ENCODE measurements around the gene TRIM25. TPM values are rescaled to one million over a fixed set of nuclear protein-coding genes. Genes with fewer than 3 reads are reported as not detected.

The TRIM25 gene
- total RNA-seq, 3 donors from 2014 or later (not counting 1 experiment from before 2014, with no cell fraction given), result 50.4 to 100 (median 74.5) TPM

GRCh38 chr17:56928586-56928985 is 14.7 kb upstream of the TRIM25 start:
- peaks cover 0 to 4% of the 10 kb centered on the region in 2 donors for H3K27me3 Mint-ChIP-seq (ENCODE audit: low read depth in 2 of 2)
- DNase-seq (no peak), ATAC-seq (no peak)
- WGBS (ENCODE audit: insufficient coverage), result 71% methylated on average over 1 of the region's 2 CpGs
- no peak overlapping the region for H3K4me3 Mint-ChIP-seq
- no peaks in the 10 kb centered on the region for H3K9me3 ChIP-seq (ENCODE audit: control insufficient read depth, insufficient read depth, low read length)
- no peak for TF ChIP-seq CTCF (IDR thresholded peaks at IDR 0.05)
- H3K4me1 ChIP-seq (ENCODE audit: control insufficient read depth, insufficient read depth, low read length), result no peaks in the 10 kb centered on the region
- no peaks in the 10 kb centered on the region for H3K36me3 ChIP-seq (ENCODE audit: control insufficient read depth, insufficient read depth, low read length)
- peaks cover 2% of the 10 kb centered on the region in 2 donors for H3K4me1 Mint-ChIP-seq
- no peak overlapping the region for H3K4me3 ChIP-seq (ENCODE audit: low read length)
- no peaks in the 10 kb centered on the region for H3K36me3 Mint-ChIP-seq
- H3K27ac Mint-ChIP-seq, result no peak overlapping the region
- H3K27ac ChIP-seq (ENCODE audit: low read length), result no peak overlapping the region
- intact Hi-C loops (cut with micrococcal nuclease), result no loop called here
- H3K9me3 Mint-ChIP-seq, result no peaks in the 10 kb centered on the region
- H3K27me3 ChIP-seq (ENCODE audit: control insufficient read depth, insufficient read depth, low read length), result no peaks in the 10 kb centered on the region

GRCh38 chr17:56926704-56927103 is 12.9 kb upstream of the TRIM25 start:
- H3K27ac Mint-ChIP-seq, result no peak overlapping the region
- DNase-seq, result no peak
- ATAC-seq, result no peak
- TF ChIP-seq CTCF (IDR thresholded peaks at IDR 0.05), result no peak
- Histone ChIP-seq H3K36me3 (ENCODE audit: control insufficient read depth, insufficient read depth, low read length) (no peaks in the 10 kb centered on the region), H3K4me3 (ENCODE audit: low read length) (no peak overlapping the region), H3K4me1 (ENCODE audit: control insufficient read depth, insufficient read depth, low read length) (no peaks in the 10 kb centered on the region), H3K9me3 (ENCODE audit: control insufficient read depth, insufficient read depth, low read length) (no peaks in the 10 kb centered on the region), H3K27me3 (ENCODE audit: control insufficient read depth, insufficient read depth, low read length) (no peaks in the 10 kb centered on the region), H3K27ac (ENCODE audit: low read length) (no peak overlapping the region)
- WGBS (ENCODE audit: insufficient coverage), result 86% methylated on average over 2 of the region's 2 CpGs
- H3K4me3 Mint-ChIP-seq, result no peak overlapping the region
- H3K4me1 Mint-ChIP-seq, result no peaks in the 10 kb centered on the region
- peaks cover 4 to 7% of the 10 kb centered on the region in 2 donors for H3K27me3 Mint-ChIP-seq (ENCODE audit: low read depth in 2 of 2)
- no peaks in the 10 kb centered on the region for H3K9me3 Mint-ChIP-seq
- intact Hi-C loops (cut with micrococcal nuclease), result no loop called here
- H3K36me3 Mint-ChIP-seq, result no peaks in the 10 kb centered on the region

GRCh38 chr17:56926270-56926669 is 12.4 kb upstream of the TRIM25 start:
- H3K36me3 ChIP-seq (ENCODE audit: control insufficient read depth, insufficient read depth, low read length), result no peaks in the 10 kb centered on the region
- no peaks in the 10 kb centered on the region for H3K27me3 ChIP-seq (ENCODE audit: control insufficient read depth, insufficient read depth, low read length)
- no peak for TF ChIP-seq CTCF (IDR thresholded peaks at IDR 0.05)
- no peaks in the 10 kb centered on the region for H3K4me1 ChIP-seq (ENCODE audit: control insufficient read depth, insufficient read depth, low read length)
- no peaks in the 10 kb centered on the region for H3K36me3 Mint-ChIP-seq
- H3K27ac ChIP-seq (ENCODE audit: low read length), result no peak overlapping the region
- H3K4me1 Mint-ChIP-seq, result no peaks in the 10 kb centered on the region
- no peak overlapping the region for H3K4me3 ChIP-seq (ENCODE audit: low read length)
- no peak for DNase-seq
- no peak overlapping the region for H3K27ac Mint-ChIP-seq
- H3K27me3 Mint-ChIP-seq (ENCODE audit: low read depth in 2 of 2), result peaks cover 4 to 8% of the 10 kb centered on the region in 2 donors
- no peak overlapping the region for H3K4me3 Mint-ChIP-seq
- no peaks in the 10 kb centered on the region for H3K9me3 ChIP-seq (ENCODE audit: control insufficient read depth, insufficient read depth, low read length)
- H3K9me3 Mint-ChIP-seq, result no peaks in the 10 kb centered on the region
- ATAC-seq, result no peak
- intact Hi-C loops (cut with micrococcal nuclease), result no loop called here

- Mint-ChIP-seq H3K9me3 (no peaks in the 10 kb centered on the region), H3K4me3 (no peak overlapping the region), H3K27me3 (ENCODE audit: low read depth in 2 of 2) (peaks cover 4 to 8% of the 10 kb centered on the region in 2 donors), H3K4me1 (no peaks in the 10 kb centered on the region), H3K36me3 (no peaks in the 10 kb centered on the region), H3K27ac (no peak overlapping the region)
- no peak overlapping the region for H3K4me3 ChIP-seq (ENCODE audit: low read length)
- TF ChIP-seq CTCF (IDR thresholded peaks at IDR 0.05), result no peak
- intact Hi-C loops (cut with micrococcal nuclease), result no loop called here
- no peak for ATAC-seq
- 87% methylated on average over 2 of the region's 2 CpGs for WGBS (ENCODE audit: insufficient coverage)
- H3K27ac ChIP-seq (ENCODE audit: low read length), result no peak overlapping the region
- no peaks in the 10 kb centered on the region for H3K36me3 ChIP-seq (ENCODE audit: control insufficient read depth, insufficient read depth, low read length)
- DNase-seq, result no peak
- no peaks in the 10 kb centered on the region for H3K27me3 ChIP-seq (ENCODE audit: control insufficient read depth, insufficient read depth, low read length)
- H3K9me3 ChIP-seq (ENCODE audit: control insufficient read depth, insufficient read depth, low read length), result no peaks in the 10 kb centered on the region
- no peaks in the 10 kb centered on the region for H3K4me1 ChIP-seq (ENCODE audit: control insufficient read depth, insufficient read depth, low read length)
These were observed 11.2 kb upstream of the TRIM25 start for GRCh38 chr17:56925088-56925487.
